C4-2B (cell line): ENCODE data around the gene ATP8B4.

Experiments
- ZFX ChIP-seq: fragments of 450-650 bp; IDR thresholded peaks from 2 replicates; pipeline ENCODE4 v1.6.1; 2017
- TF ChIP-seq, protein P1 (sequence below): fragments of 450-650 bp; conservative IDR thresholded peaks from 2 replicates; pipeline ENCODE4 v1.5.1; 2017; ENCODE audit warnings: mild to moderate bottlenecking

DNA sequence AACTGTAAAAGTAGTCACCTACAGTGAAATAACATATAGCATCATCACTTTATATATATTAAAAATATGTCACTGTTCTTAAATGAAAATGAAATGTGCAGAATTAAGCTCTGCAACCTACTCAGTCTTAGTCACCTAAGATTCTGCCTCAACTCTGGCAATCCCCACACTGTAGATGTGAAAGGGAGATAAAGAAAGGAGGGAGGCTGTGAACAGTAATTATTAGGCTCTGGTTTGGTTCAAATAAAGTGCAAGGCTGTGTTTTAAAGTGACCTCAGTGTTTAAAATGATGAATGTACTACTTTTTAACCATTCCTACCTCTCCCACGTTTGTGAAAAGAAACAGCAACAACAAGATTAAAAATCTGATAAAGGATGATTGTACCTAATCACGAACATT, 72.2 kb downstream of the ATP8B4 start:
- TF ChIP-seq, protein P1, sequence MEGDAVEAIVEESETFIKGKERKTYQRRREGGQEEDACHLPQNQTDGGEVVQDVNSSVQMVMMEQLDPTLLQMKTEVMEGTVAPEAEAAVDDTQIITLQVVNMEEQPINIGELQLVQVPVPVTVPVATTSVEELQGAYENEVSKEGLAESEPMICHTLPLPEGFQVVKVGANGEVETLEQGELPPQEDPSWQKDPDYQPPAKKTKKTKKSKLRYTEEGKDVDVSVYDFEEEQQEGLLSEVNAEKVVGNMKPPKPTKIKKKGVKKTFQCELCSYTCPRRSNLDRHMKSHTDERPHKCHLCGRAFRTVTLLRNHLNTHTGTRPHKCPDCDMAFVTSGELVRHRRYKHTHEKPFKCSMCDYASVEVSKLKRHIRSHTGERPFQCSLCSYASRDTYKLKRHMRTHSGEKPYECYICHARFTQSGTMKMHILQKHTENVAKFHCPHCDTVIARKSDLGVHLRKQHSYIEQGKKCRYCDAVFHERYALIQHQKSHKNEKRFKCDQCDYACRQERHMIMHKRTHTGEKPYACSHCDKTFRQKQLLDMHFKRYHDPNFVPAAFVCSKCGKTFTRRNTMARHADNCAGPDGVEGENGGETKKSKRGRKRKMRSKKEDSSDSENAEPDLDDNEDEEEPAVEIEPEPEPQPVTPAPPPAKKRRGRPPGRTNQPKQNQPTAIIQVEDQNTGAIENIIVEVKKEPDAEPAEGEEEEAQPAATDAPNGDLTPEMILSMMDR = no peak
- TF ChIP-seq ZFX = no peak
